Thoracic aorta endothelial cell (primary cell): ENCODE measurements around the gene FKBP7. TPM values are rescaled to one million over a fixed set of nuclear protein-coding genes. Genes with fewer than 3 reads are reported as not detected.

Source experiments
- total RNA-seq: library from RNA; depleted of rRNA; stranded (reverse); fragments of >200 nt; gene quantifications from 2 replicates; pipeline ENCODE4 v1.2.3, GENCODE V29; 2012

FKBP7 gene
- 25.0 and 25.5 TPM in 2 replicates for total RNA-seq

GRCh38 chr2:178478439-178479274 lies at the start of gene FKBP7:
TSS of gene FKBP7 (minus strand) at chr2:178478600. CDS start at chr2:178478499, 101 bp downstream.

GRCh38 chr2:178480227-178481181 lies 2.1 kb upstream of the FKBP7 start, which contains the start of gene PLEKHA3:
TSS of gene PLEKHA3 (plus strand) at chr2:178480457. CDS start at chr2:178480870, 413 bp downstream.

GRCh38 chr2:178450774-178451525 lies 27.4 kb downstream of the FKBP7 start, which contains the start of the genes PJVK and PRKRA:
TSS of gene PJVK (plus strand) at chr2:178451378. CDS start at chr2:178453410, 2,032 bp downstream.
TSS of gene PRKRA (minus strand) at chr2:178451175. CDS start at chr2:178451030, 145 bp downstream.

Other genes starting within 250 kb of the FKBP7 start
- 55.1 and 55.2 TPM in 2 replicates for gene PRKRA, start 27.4 kb downstream of the FKBP7 start, total RNA-seq
- 0.80 and 1.5 TPM in 2 replicates for gene PJVK, start 27.2 kb downstream of the FKBP7 start, total RNA-seq
- 16.9 and 18.2 TPM in 2 replicates for gene PLEKHA3, start 1.9 kb upstream of the FKBP7 start, total RNA-seq